ENCODE measurements around the gene STX19.

STX19 gene

DNA sequence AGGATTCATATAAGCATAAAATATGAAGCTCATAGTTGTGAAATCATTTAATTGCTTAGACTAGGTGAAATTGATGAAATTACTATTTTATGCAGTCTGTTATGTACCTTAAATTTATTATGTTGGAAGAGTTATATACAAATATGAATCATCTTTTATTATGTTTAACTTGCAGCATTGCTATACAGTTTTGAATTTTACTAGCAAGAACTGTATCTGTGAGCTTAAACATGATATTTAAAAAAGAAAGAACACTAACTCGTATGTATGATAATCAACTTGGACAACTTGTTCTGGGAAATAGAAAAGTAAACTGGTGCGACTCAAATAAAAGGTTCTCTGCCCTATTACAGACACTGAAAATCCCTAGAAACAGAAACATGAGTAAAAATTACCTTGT lies 1.8 kb downstream of the STX19 start:
- DNase-seq = no peak

DNA sequence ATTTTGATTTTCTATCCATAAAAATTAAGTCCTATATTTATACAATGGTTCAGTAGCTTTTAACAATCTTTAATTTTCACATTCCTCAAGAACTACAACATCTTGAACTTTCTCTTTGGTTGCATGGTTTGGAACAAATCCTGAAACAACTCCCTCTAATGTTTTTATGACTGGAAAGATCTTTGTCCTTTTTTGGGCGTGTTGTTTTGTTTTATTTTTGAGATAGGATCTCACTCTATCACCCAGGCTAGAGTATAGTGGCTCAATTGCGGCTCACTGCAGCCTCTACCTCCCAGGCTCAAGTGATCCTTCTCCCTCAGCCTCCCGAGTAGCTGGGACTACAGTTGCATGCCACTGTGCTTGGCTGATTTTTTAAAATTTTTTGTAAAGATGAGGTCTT lies 4.0 kb downstream of the STX19 start:
- DNase-seq = no peak

DNA sequence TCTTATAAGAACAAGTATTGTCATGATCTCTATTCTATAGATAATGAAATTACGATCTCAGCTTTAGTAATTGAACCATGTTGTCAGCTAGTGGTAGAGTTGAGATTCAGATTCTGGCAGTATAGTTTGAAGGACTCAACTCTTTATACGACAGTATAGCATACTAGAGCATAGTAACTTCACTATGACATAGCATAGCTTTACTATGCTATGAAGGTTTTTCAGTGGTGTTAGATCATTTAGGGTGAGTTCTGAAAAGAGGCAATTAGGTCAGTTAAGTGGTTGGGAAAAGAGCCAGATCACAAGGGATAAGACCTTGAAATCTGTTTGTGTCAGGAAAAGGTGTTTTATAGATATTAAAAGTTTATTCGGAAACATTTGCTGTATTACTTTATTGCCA lies 8.1 kb downstream of the STX19 start:
- DNase-seq = no peak

DNA sequence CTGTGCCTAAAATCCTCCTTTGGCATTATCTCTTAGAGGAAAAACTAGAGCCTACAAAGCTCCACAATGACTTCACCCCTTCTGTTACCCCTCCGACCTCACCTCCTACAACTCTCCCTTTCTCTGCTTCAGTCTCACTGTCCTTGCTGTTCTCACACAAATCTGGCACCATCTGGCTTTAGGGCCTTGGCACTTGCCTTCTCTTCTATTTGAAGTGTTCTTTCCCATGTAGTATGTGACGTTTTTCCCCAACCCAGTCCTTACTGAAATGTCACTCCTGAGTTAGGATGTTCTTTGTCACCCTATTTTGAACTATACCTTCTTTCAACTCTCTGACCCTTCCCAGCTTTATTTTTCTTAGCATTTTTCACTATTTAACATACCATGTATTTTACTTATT lies 8.7 kb downstream of the STX19 start:
- DNase-seq = no peak

DNA sequence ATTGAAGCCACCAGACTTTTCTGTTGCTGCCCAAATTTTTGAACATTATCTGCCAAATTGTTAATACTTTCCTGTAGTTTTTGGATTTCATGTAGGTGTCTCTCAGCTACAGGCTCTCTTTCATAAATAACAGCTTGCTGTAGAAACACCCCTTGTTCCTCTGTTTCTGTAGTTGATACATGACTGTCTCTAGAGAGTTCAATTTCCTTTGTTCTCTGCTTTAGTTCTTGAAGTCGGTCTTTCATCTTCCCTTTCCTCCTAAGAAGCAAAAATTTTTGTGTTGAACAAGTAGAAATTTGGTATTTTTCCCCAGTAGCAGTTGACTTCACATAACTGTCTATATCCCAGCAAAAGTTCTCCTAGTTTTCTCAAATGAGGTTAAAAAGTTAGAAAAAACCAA lies 13.4 kb downstream of the STX19 start:
- no peak for DNase-seq

DNA sequence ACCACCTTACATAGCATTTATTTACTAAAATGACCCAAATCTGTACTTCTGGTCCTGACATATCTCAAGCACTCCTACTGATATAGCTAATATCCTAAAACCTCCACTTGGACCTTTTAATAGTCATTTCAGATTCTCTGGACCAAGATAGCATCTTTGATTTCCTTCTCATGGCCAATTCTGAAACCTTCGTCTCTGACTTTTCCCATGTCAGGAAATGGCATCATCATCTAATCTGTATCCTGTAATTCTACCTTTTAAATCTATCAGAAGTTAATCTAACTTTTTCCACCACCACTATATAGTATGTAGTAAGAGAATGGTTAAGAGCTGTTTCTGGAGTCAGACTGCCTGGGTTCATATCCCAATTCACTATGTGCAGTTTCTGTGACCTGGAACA lies 16.2 kb downstream of the STX19 start:
- DNase-seq = no peak

DNA sequence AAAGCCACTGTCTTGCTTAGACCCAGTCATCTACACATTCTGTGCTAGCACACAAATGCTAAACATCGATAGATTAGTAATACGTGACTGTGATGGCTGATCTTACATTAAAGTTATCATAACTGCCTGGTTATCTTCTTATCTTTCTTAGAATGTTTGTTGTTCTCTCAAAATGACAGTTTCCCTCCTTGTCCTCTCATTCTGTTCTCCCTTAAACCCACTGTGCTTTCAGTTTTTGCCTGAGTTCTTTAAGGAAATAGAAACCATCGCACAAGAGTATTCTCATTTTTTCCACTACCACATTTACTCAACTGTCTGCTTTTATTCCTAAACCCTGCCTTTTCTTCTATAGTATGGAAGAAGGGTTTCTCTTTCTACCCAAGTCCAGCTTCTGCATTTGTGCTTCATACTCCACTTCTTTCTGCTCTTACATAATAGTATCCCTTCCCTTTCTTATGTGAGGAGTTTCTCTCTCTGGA lies 17.1 kb downstream of the STX19 start:
- no peak for DNase-seq

DNA sequence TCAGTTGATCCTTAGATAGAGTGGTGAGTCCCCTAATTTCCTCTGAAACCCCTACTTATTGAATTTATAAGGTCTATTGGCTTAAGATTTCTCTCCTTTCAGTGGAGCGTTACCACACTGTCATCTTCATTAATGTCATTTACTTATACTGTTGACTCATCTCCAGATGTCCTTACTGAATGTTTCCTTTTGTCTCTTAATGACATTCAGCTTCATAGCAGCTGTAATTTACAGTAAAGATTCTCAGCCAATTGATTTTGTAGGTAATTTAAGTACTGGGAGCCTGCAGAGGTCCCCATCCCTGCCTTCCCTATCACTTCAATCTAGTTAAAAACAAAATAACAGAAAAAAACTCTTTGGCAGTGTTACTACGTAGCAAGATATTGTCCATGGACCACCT lies 18.8 kb downstream of the STX19 start:
- DNase-seq = no peak

DNA sequence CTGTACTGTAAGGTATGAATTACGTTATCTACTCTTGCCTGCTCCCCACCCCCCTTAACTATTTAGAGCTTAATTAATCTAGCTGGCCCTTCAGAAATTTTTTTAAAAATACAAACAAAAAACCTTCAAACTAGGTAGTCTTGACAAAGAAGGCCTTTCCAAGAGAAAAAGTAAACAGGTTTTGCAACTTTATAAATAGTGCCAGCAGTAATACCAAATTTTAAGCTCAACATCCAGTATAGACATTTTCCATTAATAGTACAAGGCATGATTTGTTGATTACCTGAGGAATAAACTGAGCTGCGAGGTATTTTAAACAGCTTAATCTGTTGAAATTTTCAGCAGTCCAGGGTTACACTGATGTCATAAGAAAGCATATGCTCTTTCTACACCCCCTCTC lies 20.1 kb downstream of the STX19 start:
- no peak for DNase-seq

DNA sequence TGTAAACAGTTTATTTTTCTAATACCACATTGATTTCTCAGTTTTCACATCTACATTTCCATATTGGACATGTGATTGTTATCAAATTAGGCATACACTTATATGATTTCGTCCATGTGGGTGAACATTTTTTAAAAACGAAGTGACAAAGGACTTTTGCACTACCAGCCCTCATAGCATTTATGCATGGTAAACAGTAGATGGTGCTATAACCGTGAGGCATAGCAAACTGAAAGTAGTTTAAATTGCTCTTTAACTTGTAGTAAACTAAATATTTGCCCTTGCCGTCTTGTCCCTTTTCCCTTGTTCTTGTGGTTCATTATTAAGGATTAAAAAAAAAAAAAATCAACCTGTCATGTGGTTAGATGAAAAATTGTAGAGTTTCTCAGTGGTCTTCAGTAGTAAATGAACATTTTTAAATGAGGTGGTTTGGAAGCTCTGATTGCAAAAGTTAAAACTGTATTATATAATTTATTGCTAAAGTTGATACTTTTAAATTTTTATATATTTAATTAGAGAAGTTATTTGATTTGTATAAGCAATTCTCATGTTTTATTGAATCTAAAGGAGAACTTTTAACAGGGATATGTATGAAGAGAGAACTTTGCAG lies 24.0 kb downstream of the STX19 start:
- peak; percentile 25 for DNase-seq

DNA sequence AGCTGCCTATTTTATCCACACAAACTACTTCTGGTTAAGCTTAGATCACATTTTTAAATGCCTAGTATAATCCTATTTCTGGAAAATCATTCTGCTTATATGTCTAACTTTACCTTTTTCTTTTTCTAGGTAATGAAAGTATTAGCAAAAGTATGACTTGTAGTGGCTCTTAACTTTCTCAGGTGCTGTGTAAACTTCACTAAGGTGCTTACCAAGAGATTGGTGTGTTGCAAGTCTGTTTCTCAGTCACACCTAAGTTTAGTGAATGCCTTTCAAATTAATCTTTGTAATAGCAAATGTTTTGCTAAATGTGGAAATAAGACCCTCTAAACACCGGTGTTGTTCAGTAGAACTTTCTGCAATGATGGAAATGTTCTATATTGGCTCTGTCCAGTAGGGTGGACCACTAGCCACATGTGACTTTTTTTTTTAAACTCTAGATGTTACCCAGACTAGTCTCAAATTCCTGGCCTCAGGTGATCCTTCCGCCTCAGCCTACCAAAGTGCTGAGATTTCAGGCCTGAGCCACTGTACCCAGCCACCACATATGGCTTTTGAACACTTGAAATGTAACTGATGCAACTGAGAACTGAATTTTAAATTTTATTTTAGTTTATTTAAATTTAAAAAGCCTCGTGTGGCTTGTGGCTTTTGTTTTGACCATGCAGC lies 26.4 kb downstream of the STX19 start:
- no peak for DNase-seq

DNA sequence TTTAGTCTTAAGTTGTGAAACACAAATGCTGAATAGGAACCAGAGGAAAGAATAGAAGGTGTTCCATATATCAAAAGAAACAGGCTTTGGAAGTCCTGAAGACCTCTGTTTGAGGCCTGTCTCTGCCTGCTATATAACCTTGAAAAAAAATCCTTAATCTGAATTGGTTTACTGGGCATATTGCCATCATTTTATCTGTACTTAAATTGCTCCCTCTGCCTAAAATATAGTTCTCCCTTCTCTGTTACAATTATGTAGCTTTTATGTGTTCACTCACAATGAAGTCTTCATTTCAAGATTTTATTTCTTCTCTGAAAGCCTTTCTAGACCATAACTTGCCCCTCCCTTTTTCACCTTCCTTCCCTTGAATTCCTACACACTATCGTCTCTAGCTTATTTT lies 27.2 kb downstream of the STX19 start:
- DNase-seq = no peak

DNA sequence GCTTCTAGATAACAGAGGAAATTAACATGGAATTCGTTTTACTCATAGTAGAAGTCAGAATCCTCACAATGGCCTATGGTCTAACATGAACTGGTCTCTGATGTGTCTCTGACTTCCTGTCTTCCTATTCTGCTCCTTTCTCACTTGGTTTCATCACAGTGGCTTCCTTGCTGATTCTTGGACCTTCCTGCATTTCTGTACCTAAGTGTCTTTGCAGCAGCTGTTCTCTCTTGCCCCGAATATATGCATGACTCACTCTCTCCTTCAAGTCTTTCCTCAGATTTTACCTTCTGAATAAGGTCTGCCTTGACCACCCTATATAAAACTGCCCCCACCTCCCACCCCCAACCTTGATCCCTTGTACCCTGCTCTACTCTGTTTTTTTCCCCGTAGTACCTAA lies 34.3 kb downstream of the STX19 start:
- no peak for DNase-seq

DNA sequence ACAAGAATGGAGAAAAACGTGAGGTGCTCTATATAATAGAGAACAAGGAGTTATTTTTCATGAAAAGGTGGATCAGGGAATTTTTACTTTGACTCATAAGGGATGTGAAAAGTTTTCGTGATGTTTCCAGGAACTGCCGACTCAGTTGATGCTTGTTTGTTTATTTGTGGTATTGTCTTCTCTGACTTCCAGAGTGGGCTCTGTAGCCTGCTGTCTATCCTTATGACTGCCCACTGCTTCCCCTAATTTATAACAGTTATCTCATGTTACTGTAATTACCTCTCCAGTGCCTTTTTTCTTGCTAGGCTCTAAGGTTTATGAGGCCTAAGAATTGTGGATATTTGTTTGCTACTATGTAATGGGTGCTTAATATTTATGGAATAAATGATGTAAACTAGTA lies 36.2 kb downstream of the STX19 start:
- DNase-seq = no peak

DNA sequence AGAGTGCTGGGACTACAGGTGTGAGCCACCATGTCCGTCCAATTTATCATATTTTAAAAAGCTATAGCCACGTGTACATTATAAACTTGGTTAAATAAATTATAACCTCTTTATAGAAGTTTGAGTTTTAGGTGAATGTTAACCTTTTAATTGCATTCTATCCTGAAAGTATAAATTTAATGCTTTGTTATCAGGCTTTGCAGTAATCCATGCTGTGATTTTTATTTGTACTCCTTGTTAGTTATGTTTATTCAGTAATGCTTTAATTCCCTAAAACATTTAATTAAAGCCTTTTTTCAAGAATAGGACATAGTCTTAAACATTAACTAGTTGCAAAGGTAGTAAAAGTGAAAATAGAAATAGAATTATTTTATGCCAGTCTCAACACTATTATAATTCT lies 36.8 kb downstream of the STX19 start:
- no peak for DNase-seq

DNA sequence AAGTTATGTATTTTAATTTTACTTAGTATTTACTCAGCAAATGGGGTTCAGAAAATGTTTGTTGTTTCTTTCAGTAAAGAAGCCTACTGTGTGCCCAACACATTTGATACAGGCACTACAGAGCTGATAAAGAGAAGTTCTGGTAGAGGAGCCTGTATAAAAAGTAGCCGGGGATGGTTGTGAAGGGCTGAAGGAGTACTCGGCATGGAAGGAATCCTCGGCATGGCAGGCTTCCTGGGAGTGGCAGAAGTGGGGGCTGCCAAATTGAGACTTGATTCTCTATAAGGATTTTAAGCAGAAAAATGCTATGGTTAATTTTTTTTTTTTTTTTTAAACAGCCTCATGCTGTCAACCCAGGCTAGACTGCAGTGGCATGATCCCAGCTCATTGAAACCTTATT lies 39.2 kb downstream of the STX19 start:
- no peak for DNase-seq

DNA sequence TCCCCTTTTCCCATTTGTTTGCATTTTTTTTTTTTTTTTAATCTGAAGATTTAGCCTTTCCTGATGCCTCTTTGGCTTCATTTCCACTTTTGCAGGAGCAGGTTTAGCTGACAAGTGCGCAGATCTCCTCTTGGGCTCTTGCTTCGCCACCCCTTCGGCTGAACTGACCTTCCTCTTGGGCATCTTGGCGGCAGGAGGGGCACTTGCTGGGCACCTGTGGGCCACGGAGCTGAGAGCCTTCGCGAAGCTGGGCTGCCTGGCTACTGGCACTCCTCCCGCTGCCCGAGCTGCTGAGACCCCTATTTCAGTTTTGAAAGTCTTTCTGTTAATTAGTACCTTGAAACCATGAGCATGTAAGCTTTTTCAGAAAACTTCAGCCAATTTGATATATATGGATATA lies 39.6 kb downstream of the STX19 start:
- no peak for DNase-seq

DNA sequence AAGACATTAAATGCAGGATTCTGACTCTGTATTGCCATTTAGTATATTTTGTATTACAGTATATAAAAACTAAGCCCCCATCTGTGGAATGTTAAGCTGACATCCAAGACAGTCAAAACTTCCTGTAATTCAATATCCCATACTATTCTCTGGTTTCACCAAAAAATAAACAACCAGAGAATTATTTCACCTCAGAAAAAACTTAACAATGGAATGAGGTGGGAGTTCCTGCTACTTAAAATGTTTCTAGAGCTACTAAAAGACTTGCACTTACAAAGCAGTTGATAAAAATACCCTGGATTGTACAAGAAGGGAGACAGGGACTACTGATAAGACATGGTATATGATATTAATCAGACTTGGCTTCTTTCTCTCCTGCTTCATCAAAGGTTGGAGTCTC lies 40.1 kb downstream of the STX19 start:
- no peak for DNase-seq

DNA sequence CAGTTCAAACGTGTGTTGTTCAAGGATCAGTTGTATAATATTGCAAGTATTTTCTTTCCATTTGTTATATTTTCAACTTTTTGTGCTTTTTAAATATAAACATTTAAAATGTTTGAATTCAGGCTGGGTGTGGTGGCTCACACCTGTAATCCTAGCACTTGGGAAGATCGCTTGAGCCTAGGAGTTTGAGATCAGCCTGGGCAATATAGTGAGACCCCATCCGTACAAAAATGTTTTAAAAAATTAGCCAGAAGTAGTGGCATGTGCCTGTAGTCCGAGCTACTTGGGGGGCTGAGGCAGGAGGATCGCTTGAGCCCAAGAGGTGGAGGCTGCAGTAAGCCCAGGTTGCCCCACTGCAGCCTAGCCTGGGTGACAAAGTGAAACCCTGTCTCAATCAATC lies 43.8 kb downstream of the STX19 start:
- no peak for DNase-seq

DNA sequence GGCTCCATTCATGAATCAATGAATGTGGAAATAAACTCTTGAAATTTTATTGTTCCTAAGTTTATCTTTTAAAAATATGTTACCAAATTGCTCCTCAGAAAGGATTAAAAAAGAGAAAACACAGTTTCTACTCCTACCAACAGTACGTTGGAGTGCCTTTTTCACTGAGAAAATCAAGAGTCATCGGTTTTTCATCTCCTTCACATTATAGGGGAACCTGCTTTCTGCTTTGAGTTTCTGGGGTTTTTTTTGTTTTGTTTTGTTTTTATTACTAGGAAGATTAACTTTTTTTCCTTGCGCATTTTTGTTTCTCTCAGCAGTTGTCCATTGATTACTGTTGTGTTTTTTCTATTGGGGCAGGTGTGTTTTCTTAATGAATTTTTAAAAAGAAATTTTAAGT lies 45.0 kb downstream of the STX19 start:
- DNase-seq = no peak

DNA sequence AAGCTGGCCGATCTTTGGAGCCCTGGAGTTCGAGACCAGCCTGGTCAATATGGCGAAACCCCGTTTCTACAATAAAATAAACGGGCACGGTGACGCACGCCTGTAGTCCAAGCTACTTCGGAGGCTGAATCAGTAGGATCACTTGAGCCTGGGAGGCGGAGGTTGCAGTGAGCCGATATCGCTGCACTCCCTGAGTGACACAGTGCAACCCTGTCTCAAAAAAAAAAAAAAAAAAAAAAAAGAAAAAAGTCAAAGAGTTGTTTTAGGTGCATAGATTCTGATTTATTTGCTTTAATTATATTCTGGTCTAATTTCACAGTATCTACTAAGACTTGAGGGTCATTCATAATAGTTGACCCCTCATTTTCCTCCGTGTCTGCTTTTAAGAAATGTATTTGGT lies 46.7 kb downstream of the STX19 start:
- DNase-seq = no peak

DNA sequence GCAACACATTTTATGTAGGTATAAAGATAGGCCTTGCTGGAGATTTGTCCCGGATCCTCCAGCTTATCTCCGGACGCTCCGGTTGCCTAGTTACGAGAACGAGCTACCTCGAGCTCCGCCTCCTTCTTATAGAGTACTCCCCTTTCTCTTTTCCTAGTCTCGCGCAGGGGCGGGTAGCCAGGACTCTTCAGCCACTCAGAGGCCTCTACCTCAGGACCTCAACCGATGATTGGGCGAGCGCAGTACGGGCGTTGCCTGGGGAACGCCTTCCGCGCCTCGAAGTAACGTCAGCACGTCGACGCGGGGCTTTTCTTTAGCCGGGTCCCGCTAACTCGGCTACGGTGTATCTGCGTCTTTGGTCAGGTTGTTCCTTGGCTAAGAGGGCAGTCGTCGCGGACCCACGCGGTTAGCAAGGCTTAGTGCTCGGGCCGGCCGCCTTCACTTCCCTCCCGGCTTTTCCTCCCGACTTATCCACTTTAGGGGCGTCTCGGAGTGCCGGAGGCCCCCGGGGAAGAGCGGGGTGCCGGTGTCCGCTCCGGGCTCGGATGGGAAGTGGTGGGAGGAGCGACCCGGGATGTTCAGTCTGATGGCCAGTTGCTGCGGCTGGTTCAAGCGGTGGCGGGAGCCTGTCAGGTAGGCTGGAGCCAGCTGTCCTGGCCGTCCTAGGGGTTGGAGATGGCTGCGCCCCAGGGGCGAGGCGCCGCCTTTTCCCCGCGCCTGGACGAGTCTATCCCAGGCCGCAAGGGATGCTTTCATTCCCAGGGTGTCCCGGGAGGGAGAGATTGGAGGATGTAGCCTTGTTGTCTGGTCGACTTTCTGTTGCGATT lies 48.3 kb downstream of the STX19 start, which contains the start of gene ARL13B:
Gene ARL13B, plus strand, starts transcription at position 306 of the 827 bp plus-strand sequence. Its CDS starts 269 bp downstream, at position 575.
- DNase-seq = peak; percentile 96

DNA sequence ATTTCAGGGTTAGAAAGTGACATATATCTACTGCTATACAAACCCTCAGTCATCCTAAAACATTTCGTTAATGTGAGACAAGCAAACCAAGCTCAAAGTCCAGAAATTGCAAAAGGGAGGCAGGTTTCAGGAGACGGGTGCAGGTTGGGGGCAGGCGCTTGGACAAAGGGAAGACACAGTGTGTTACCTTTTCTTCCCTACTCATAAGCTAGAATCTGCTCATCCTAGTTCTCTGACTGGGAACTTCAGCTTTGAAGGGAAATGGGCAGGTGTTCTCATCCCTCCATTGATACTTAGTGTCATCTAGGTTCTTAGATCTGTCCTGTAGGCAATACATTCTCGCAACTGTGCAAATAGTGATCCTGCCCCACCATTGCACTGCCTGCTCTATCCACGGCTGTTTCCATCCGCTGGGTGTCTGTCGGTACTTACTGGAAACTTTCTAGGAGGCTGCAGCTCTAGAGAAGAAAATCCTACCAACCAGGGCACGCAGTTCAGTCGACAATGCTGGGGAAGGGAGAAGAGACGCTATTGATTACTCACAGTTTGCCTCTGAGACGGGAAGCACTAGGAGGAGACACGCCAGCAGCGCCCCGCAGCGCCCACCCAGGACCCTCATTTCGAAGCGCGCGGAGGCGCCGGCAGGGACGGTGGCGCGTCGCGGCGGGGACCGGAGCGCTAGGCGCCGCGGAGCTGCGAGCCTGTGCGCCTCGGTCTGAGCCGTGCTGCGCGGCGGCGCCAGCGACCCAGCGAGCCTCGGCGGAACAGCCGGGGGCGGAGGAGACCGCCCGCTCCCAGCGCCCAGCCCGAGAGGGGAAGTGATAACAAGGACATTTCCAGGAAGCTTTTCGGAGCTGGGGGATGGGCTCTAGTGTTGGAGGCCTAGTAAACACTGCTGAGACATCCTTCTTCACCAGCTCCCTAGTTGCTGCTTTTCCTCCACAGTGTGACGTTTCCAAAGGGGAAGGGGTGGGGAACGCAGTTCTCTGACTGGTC lies 55.0 kb downstream of the STX19 start, which contains the start of gene PROS1:
Gene PROS1, minus strand, starts transcription at position 766 of the 996 bp plus-strand sequence. Its CDS starts 147 bp downstream, at position 619.
- peak; percentile 59 for DNase-seq

Measured in GF-D8 (cell line).